H9 (cell line): ENCODE results near the gene TCEAL1. TPM values are rescaled to one million over a fixed set of nuclear protein-coding genes. Genes with fewer than 3 reads are reported as not detected.
A peak's percentile ranks its signal among the peaks of the same experiment; 100 is the strongest.

Experiments used
- DNase-seq: peaks from one replicate; pipeline ENCODE4 v3.0.0-alpha.2; 2017
- H2AFZ ChIP-seq: one replicate; pipeline ENCODE4 v1.6.1; 2013; ENCODE audit warnings: mild to moderate bottlenecking, low read length, control low read depth, moderate library complexity
- H2AK5ac ChIP-seq: 2 replicates; pipeline ENCODE4 v1.6.1; 2013; ENCODE audit warnings: low read length, control low read depth, mixed read lengths; ENCODE audit not compliant: insufficient read length
- H2BK120ac ChIP-seq: one replicate; pipeline ENCODE4 v1.6.1; 2013; ENCODE audit warnings: low read depth, mild to moderate bottlenecking, low read length, control low read depth, inconsistent platforms; ENCODE audit not compliant: poor library complexity, severe bottlenecking
- H2BK12ac ChIP-seq: 2 replicates; pipeline ENCODE4 v1.6.1; 2013; ENCODE audit warnings: low read length, control low read depth, mixed read lengths, low read depth; ENCODE audit not compliant: insufficient read length
- H2BK15ac ChIP-seq: 2 replicates; pipeline ENCODE4 v1.6.1; 2013; ENCODE audit warnings: low read depth, low read length, control low read depth
- H2BK20ac ChIP-seq: one replicate; pipeline ENCODE4 v1.6.1; 2013; ENCODE audit warnings: low read depth, mild to moderate bottlenecking, low read length, control low read depth, inconsistent platforms; ENCODE audit not compliant: poor library complexity, severe bottlenecking
- H2BK5ac ChIP-seq: 2 replicates; pipeline ENCODE4 v1.6.1; 2013; ENCODE audit warnings: low read length, control low read depth, mixed read lengths; ENCODE audit not compliant: insufficient read length
- H3K14ac ChIP-seq: 2 replicates; pipeline ENCODE4 v1.6.1; 2013; ENCODE audit warnings: low read length, control low read depth; ENCODE audit not compliant: insufficient read depth
- H3K18ac ChIP-seq: 2 replicates; pipeline ENCODE4 v1.6.1; 2013; ENCODE audit warnings: low read depth, mild to moderate bottlenecking, mixed read lengths, low read length, control low read depth; ENCODE audit not compliant: insufficient read length
- H3K23ac ChIP-seq: 2 replicates; pipeline ENCODE4 v1.6.1; 2013; ENCODE audit warnings: low read length, control low read depth, mixed read lengths, low read depth; ENCODE audit not compliant: insufficient read length
- H3K23me2 ChIP-seq: 2 replicates; pipeline ENCODE4 v1.6.1; 2013; ENCODE audit warnings: low read depth, mild to moderate bottlenecking, mixed read lengths, low read length, control low read depth; ENCODE audit not compliant: insufficient read length, poor library complexity, severe bottlenecking
- H3K27ac ChIP-seq: 2 replicates; pipeline ENCODE4 v1.5.1; 2013; ENCODE audit warnings: low read length, control low read depth, mixed read lengths, low read depth; ENCODE audit not compliant: insufficient read length
- H3K27me3 ChIP-seq: 2 replicates; pipeline ENCODE4 v1.6.1; 2013; ENCODE audit warnings: low read length, control low read depth, inconsistent platforms; ENCODE audit not compliant: insufficient read depth
- H3K4ac ChIP-seq: 2 replicates; pipeline ENCODE4 v1.6.1; 2013; ENCODE audit warnings: low read depth, mild to moderate bottlenecking, control low read depth, inconsistent platforms, low read length, moderate library complexity
- H3K4me1 ChIP-seq: 2 replicates; pipeline ENCODE4 v1.6.1; 2013; ENCODE audit warnings: low read length, control low read depth, inconsistent platforms; ENCODE audit not compliant: insufficient read depth
- H3K4me2 ChIP-seq: 2 replicates; pipeline ENCODE4 v1.6.1; 2013; ENCODE audit warnings: low read length, control low read depth, mixed read lengths; ENCODE audit not compliant: insufficient read length, insufficient read depth
- H3K56ac ChIP-seq: 2 replicates; pipeline ENCODE4 v1.6.1; 2013; ENCODE audit warnings: low read depth, mild to moderate bottlenecking, mixed read lengths, low read length, control low read depth; ENCODE audit not compliant: insufficient read length
- H3K79me1 ChIP-seq: 2 replicates; pipeline ENCODE4 v1.6.1; 2013; ENCODE audit warnings: low read depth, mild to moderate bottlenecking, moderate library complexity, low read length, control low read depth, inconsistent platforms; ENCODE audit not compliant: insufficient read depth, poor library complexity, severe bottlenecking
- H3K79me2 ChIP-seq: 2 replicates; pipeline ENCODE4 v1.6.1; 2013; ENCODE audit warnings: low read length, control low read depth, inconsistent platforms; ENCODE audit not compliant: insufficient read depth
- H3K9ac ChIP-seq: 2 replicates; pipeline ENCODE4 v1.6.1; 2013; ENCODE audit warnings: low read length, control low read depth, mixed read lengths; ENCODE audit not compliant: insufficient read length; ENCODE audit errors: extremely low read depth
- H3K9me3 ChIP-seq: one replicate; pipeline ENCODE4 v1.6.1; 2013; ENCODE audit warnings: low read depth, low read length, inconsistent platforms; ENCODE audit not compliant: control insufficient read depth
- H3T11ph ChIP-seq: one replicate; pipeline ENCODE4 v1.6.1; 2013; ENCODE audit warnings: mild to moderate bottlenecking, low read length, control low read depth, inconsistent platforms
- H4K20me1 ChIP-seq: one replicate; pipeline ENCODE4 v1.6.1; 2013; ENCODE audit not compliant: control insufficient read depth, insufficient read length, insufficient read depth
- H4K5ac ChIP-seq: 2 replicates; pipeline ENCODE4 v1.6.1; 2013; ENCODE audit warnings: low read depth, mild to moderate bottlenecking, mixed read lengths, low read length, control low read depth; ENCODE audit not compliant: insufficient read length
- H4K8ac ChIP-seq: replicated peaks from 2 replicates; pipeline ENCODE4 v1.6.1; 2013; ENCODE audit warnings: low read length, control low read depth, mixed read lengths, low read depth; ENCODE audit not compliant: insufficient read length
- H4K91ac ChIP-seq: 2 replicates; pipeline ENCODE4 v1.6.1; 2013; ENCODE audit warnings: low read depth, mild to moderate bottlenecking, moderate library complexity, mixed read lengths, low read length, control low read depth; ENCODE audit not compliant: insufficient read length
- H3K27ac Mint-ChIP-seq, 3 experiments: 2 replicates in 2 of 3; 3 replicates in 1 of 3; pipeline ENCODE4 v1.8.0; 2020 to 2021; ENCODE audit warnings: mixed read lengths in 3 of 3, mild to moderate bottlenecking in 1 of 3, moderate library complexity in 1 of 3
- H3K27me3 Mint-ChIP-seq: 2 replicates; pipeline ENCODE4 v1.8.0; 2021; ENCODE audit warnings: low read depth, mild to moderate bottlenecking, moderate library complexity, mixed read lengths
- H3K36me3 Mint-ChIP-seq, 3 experiments: 2 replicates in 2 of 3; 3 replicates in 1 of 3; pipeline ENCODE4 v1.8.0; 2020 to 2021; ENCODE audit warnings: low read depth in 3 of 3, mixed read lengths in 3 of 3; ENCODE audit not compliant: insufficient read depth in 1 of 3
- H3K4me1 Mint-ChIP-seq, 2 experiments: 2 replicates each; pipeline ENCODE4 v1.8.0; 2020; ENCODE audit warnings: mixed read lengths in 2 of 2
- H3K4me3 Mint-ChIP-seq, 2 experiments: 2 replicates in 1 of 2; 3 replicates in 1 of 2; pipeline ENCODE4 v1.8.0; 2020 to 2021; ENCODE audit warnings: mild to moderate bottlenecking in 2 of 2, mixed read lengths in 2 of 2, moderate library complexity in 1 of 2
- H3K9me3 Mint-ChIP-seq, 2 experiments: 2 replicates in 1 of 2; 3 replicates in 1 of 2; pipeline ENCODE4 v1.8.0; 2020; ENCODE audit warnings: mild to moderate bottlenecking in 2 of 2, mixed read lengths in 2 of 2, moderate library complexity in 1 of 2
- CTCF ChIP-seq: fragments of 200-600 bp; sonication (generic); conservative IDR thresholded peaks from 3 replicates; pipeline ENCODE4 v1.8.0; 2021; ENCODE audit warnings: antibody characterized with exemption, mild to moderate bottlenecking
- total RNA-seq: library from RNA; stranded (reverse); gene quantifications from 2 replicates; pipeline ENCODE4 v1.2.1, GENCODE V29; 2021

TCEAL1 gene
- total RNA-seq, 1 experiment from 2014 or later: 3.0 TPM

GRCh38 chrX:103615781-103616371 lies 12.9 kb upstream of the TCEAL1 start:
- no peak overlapping the region for H2BK5ac ChIP-seq
- H3K27ac ChIP-seq: no peak overlapping the region
- H4K8ac ChIP-seq: no peak overlapping the region
- H3K14ac ChIP-seq: no peak overlapping the region
- H2AK5ac ChIP-seq: no peak overlapping the region
- no peak overlapping the region for H3K4me3 Mint-ChIP-seq
- no peak overlapping the region for H3K4ac ChIP-seq
- no peaks in the 10 kb centered on the region for H3K9me3 ChIP-seq
- no peaks in the 10 kb centered on the region for H3K27me3 Mint-ChIP-seq
- H3K79me2 ChIP-seq: no peaks in the 10 kb centered on the region
- no peaks in the 10 kb centered on the region for H3K27me3 ChIP-seq
- no peaks in the 10 kb centered on the region for H3K23me2 ChIP-seq
- no peak overlapping the region for H2BK15ac ChIP-seq
- H4K5ac ChIP-seq: no peak overlapping the region
- no peak overlapping the region for H2AFZ ChIP-seq
- H2BK120ac ChIP-seq: no peak overlapping the region
- no peak overlapping the region for H2BK20ac ChIP-seq
- peaks cover 7% of the 10 kb centered on the region; the same call in 1 of the 2 replicates for H3K4me1 ChIP-seq
- no peak overlapping the region for H3K4me2 ChIP-seq
- H3K27ac Mint-ChIP-seq: peak overlapping the region in 1 of 3 experiments; percentile 53; a peak in 1 of 7 replicates
- DNase-seq: no peak
- H4K91ac ChIP-seq: no peak overlapping the region
- no peak overlapping the region for H2BK12ac ChIP-seq
- no peaks in the 10 kb centered on the region for H4K20me1 ChIP-seq
- H3K18ac ChIP-seq: no peak overlapping the region
- no peak overlapping the region for H3K23ac ChIP-seq
- H3K56ac ChIP-seq: no peak overlapping the region
- H3K4me1 Mint-ChIP-seq: peaks cover 18 to 19% of the 10 kb centered on the region in 2 experiments
- H3T11ph ChIP-seq: no peak overlapping the region
- no peak overlapping the region for H3K9ac ChIP-seq
- TF ChIP-seq CTCF: no peak
- H3K36me3 Mint-ChIP-seq: peaks cover 0 to 3% (median 0%) of the 10 kb centered on the region in 3 experiments; a peak in 3 of 7 replicates
- H3K79me1 ChIP-seq: no peaks in the 10 kb centered on the region
- H3K9me3 Mint-ChIP-seq: peaks cover 0 to 34% of the 10 kb centered on the region in 2 experiments; a peak in 2 of 5 replicates
